ENCODE data around the gene PROCR.

DNA sequence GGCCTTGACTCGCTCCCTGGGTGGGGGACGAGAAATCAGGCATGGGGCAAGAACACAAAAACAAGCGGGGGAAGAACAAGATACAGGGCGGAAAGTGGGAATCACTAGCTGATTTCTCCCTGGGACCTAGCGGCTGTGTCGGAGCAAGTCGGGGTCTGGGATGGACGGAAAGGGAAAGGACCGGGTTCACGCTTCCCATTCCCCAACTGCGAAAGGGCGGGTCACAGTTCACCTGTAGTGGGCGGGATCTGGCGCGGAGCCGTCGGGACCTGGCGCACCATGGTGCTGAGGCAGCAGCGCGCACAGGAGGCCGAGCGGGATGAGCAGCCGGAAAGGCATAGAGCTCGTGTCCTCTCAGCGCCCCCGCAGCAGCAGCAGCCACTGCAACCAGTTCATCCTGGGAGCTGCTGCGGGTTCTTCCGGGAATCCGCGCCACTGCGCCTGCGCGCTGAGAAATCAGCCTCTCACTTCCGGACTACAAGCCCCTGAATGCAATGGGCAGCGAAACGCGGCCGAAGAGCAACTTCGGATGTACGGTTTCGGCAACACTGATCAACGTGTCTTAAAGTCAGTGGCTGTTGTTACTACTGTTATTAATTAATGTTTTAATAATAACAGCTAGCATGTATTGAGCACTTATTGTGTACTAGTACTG, 24.8 kb upstream of the PROCR start, which contains the start of gene EDEM2:
- TF ChIP-seq, protein P1, sequence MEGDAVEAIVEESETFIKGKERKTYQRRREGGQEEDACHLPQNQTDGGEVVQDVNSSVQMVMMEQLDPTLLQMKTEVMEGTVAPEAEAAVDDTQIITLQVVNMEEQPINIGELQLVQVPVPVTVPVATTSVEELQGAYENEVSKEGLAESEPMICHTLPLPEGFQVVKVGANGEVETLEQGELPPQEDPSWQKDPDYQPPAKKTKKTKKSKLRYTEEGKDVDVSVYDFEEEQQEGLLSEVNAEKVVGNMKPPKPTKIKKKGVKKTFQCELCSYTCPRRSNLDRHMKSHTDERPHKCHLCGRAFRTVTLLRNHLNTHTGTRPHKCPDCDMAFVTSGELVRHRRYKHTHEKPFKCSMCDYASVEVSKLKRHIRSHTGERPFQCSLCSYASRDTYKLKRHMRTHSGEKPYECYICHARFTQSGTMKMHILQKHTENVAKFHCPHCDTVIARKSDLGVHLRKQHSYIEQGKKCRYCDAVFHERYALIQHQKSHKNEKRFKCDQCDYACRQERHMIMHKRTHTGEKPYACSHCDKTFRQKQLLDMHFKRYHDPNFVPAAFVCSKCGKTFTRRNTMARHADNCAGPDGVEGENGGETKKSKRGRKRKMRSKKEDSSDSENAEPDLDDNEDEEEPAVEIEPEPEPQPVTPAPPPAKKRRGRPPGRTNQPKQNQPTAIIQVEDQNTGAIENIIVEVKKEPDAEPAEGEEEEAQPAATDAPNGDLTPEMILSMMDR (IDR thresholded peaks at IDR 0.05): no peak
- peak; percentile 50 to 85 (median 81) for TF ChIP-seq POLR2AphosphoS5 (IDR thresholded peaks at IDR 0.05)
- TF ChIP-seq POLR2A (IDR thresholded peaks at IDR 0.05): peak; percentile 25 to 36
- no peak for TF ChIP-seq EP300 (IDR thresholded peaks at IDR 0.05)

All from sigmoid colon (tissue), 4 donors.